ENCODE results near the gene GSDME. TPM values are rescaled to one million over a fixed set of nuclear protein-coding genes. Genes with fewer than 3 reads are reported as not detected.

Gene GSDME
- polyA plus RNA-seq, 1 of the 3 experiments (the other 2 are of a cell fraction) = 109 TPM

DNA sequence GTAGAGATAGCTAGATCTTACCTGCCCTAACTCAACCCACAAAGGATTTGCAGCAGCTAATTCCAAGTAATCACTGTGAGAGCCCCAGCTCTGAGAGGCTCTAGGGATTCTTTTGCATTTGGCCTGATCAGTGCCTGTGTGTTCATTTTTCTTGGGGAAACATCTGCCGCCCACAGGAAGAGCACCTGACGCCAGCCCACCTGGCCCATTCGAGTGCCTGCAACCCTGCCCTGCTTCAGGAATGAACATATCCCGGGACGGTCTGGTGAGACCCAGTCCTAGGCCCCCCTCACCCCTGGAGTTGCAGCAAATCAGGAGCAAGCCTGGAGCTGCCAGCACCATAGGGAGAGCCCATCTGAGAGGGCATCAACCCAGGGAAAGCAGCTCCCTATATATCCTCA lies 38.8 kb downstream of the GSDME start:
- ChIA-PET POLR2A (no interaction called here), CTCF (no interaction called here)
- WGBS (ENCODE audit: low lambda C conversion rate) = 98% methylated on average over 5 of the region's 5 CpGs
- Histone ChIP-seq H3K4me3 (ENCODE audit: low read depth in 2 of 2, low read length in 1 of 2) (no peak overlapping the region), H3K4me1 (ENCODE audit: control insufficient read depth in 1 of 2, insufficient read depth in 2 of 2, low read depth in 1 of 2, low read length in 1 of 2) (no peaks in the 10 kb centered on the region; a peak in 1 of 4 replicates), H2AFZ (ENCODE audit: low read depth) (no peak overlapping the region), H3K4me2 (no peak overlapping the region), H3K9me2 (no peaks in the 10 kb centered on the region), H3K79me2 (ENCODE audit: insufficient read depth) (no peaks in the 10 kb centered on the region), H3K9me3 (no peaks in the 10 kb centered on the region), H3K27ac (ENCODE audit: low read depth in 2 of 2, low read length in 1 of 2) (no peak overlapping the region), H4K20me1 (ENCODE audit: insufficient read depth) (no peaks in the 10 kb centered on the region), H3F3A (replicated peaks; ENCODE audit: insufficient read depth) (no peaks in the 10 kb centered on the region), H3K27me3 (ENCODE audit: insufficient read depth) (no peaks in the 10 kb centered on the region), H3K9ac (no peak overlapping the region), H3K36me3 (replicated peaks in 1 of 2; ENCODE audit: control insufficient read depth in 1 of 2, insufficient read depth in 2 of 2, low read length in 1 of 2) (peaks cover 23 to 47% of the 10 kb centered on the region in 2 experiments)
- DNase-seq = no peak
- TF ChIP-seq, protein P1, sequence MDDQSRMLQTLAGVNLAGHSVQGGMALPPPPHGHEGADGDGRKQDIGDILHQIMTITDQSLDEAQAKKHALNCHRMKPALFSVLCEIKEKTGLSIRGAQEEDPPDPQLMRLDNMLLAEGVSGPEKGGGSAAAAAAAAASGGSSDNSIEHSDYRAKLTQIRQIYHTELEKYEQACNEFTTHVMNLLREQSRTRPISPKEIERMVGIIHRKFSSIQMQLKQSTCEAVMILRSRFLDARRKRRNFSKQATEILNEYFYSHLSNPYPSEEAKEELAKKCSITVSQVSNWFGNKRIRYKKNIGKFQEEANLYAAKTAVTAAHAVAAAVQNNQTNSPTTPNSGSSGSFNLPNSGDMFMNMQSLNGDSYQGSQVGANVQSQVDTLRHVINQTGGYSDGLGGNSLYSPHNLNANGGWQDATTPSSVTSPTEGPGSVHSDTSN (IDR thresholded peaks at IDR 0.05) = no peak
- TF ChIP-seq RAD21 (IDR thresholded peaks at IDR 0.05; ENCODE audit: low read length) (no peak), YY1 (IDR thresholded peaks at IDR 0.05; ENCODE audit: low read depth) (no peak), EP300 (IDR thresholded peaks at IDR 0.05; ENCODE audit: borderline replicate concordance in 1 of 2, low read depth in 1 of 2, low read length in 1 of 2) (no peak), TCF12 (IDR thresholded peaks at IDR 0.05) (no peak), NFIC (IDR thresholded peaks at IDR 0.05; ENCODE audit: borderline replicate concordance) (no peak), CHD2 (IDR thresholded peaks at IDR 0.05; ENCODE audit: low read length, partially characterized antibody) (no peak), SMC3 (IDR thresholded peaks at IDR 0.05; ENCODE audit: low read depth, low read length) (no peak), GATA2 (CRISPR knock-in tag; IDR thresholded peaks at IDR 0.05) (no peak), NRF1 (IDR thresholded peaks at IDR 0.05; ENCODE audit: low read depth, low read length) (no peak)
- TF ChIP-seq, protein P2, sequence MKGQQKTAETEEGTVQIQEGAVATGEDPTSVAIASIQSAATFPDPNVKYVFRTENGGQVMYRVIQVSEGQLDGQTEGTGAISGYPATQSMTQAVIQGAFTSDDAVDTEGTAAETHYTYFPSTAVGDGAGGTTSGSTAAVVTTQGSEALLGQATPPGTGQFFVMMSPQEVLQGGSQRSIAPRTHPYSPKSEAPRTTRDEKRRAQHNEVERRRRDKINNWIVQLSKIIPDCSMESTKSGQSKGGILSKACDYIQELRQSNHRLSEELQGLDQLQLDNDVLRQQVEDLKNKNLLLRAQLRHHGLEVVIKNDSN (IDR thresholded peaks at IDR 0.05; ENCODE audit: borderline replicate concordance, low read depth) = no peak
- TF ChIP-seq, protein P3, sequence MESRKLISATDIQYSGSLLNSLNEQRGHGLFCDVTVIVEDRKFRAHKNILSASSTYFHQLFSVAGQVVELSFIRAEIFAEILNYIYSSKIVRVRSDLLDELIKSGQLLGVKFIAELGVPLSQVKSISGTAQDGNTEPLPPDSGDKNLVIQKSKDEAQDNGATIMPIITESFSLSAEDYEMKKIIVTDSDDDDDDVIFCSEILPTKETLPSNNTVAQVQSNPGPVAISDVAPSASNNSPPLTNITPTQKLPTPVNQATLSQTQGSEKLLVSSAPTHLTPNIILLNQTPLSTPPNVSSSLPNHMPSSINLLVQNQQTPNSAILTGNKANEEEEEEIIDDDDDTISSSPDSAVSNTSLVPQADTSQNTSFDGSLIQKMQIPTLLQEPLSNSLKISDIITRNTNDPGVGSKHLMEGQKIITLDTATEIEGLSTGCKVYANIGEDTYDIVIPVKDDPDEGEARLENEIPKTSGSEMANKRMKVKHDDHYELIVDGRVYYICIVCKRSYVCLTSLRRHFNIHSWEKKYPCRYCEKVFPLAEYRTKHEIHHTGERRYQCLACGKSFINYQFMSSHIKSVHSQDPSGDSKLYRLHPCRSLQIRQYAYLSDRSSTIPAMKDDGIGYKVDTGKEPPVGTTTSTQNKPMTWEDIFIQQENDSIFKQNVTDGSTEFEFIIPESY (IDR thresholded peaks at IDR 0.05; ENCODE audit: borderline replicate concordance, low read depth) = no peak
- TF ChIP-seq, protein P4, sequence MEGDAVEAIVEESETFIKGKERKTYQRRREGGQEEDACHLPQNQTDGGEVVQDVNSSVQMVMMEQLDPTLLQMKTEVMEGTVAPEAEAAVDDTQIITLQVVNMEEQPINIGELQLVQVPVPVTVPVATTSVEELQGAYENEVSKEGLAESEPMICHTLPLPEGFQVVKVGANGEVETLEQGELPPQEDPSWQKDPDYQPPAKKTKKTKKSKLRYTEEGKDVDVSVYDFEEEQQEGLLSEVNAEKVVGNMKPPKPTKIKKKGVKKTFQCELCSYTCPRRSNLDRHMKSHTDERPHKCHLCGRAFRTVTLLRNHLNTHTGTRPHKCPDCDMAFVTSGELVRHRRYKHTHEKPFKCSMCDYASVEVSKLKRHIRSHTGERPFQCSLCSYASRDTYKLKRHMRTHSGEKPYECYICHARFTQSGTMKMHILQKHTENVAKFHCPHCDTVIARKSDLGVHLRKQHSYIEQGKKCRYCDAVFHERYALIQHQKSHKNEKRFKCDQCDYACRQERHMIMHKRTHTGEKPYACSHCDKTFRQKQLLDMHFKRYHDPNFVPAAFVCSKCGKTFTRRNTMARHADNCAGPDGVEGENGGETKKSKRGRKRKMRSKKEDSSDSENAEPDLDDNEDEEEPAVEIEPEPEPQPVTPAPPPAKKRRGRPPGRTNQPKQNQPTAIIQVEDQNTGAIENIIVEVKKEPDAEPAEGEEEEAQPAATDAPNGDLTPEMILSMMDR (IDR thresholded peaks at IDR 0.05) = no peak
